ENCODE results near the gene C2CD2. TPM values are rescaled to one million over a fixed set of nuclear protein-coding genes. Genes with fewer than 3 reads are reported as not detected.

Gene C2CD2
- total RNA-seq, 1 donor from 2014 or later, result 15.8 TPM

DNA sequence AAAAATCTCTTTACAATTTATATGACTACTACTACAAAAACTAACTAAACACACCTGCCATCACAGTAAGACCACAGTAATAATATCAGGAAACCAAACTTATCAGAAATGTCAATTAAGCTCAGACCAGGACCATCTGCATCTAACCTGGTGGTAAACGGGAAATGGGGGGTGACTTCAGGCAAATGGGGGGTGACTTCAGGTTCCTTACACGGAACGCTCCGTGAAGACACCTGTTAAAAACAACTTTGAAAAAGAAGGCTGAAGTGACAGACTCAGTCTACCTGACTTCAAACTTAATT, 90.4 kb downstream of the C2CD2 start:
- Histone ChIP-seq H3K36me3 (ENCODE audit: control insufficient read depth, insufficient read depth, low read length) (peaks cover 2% of the 10 kb centered on the region), H3K4me3 (ENCODE audit: low read depth, low read length) (no peak overlapping the region), H3K27me3 (ENCODE audit: control insufficient read depth, insufficient read depth, low read length) (no peaks in the 10 kb centered on the region)
- TF ChIP-seq, protein P1, sequence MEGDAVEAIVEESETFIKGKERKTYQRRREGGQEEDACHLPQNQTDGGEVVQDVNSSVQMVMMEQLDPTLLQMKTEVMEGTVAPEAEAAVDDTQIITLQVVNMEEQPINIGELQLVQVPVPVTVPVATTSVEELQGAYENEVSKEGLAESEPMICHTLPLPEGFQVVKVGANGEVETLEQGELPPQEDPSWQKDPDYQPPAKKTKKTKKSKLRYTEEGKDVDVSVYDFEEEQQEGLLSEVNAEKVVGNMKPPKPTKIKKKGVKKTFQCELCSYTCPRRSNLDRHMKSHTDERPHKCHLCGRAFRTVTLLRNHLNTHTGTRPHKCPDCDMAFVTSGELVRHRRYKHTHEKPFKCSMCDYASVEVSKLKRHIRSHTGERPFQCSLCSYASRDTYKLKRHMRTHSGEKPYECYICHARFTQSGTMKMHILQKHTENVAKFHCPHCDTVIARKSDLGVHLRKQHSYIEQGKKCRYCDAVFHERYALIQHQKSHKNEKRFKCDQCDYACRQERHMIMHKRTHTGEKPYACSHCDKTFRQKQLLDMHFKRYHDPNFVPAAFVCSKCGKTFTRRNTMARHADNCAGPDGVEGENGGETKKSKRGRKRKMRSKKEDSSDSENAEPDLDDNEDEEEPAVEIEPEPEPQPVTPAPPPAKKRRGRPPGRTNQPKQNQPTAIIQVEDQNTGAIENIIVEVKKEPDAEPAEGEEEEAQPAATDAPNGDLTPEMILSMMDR (IDR thresholded peaks at IDR 0.05; ENCODE audit: insufficient read depth, low read length, poor library complexity, severe bottlenecking), result no peak
- DNase-seq (ENCODE audit: low read depth), result no peak

DNA sequence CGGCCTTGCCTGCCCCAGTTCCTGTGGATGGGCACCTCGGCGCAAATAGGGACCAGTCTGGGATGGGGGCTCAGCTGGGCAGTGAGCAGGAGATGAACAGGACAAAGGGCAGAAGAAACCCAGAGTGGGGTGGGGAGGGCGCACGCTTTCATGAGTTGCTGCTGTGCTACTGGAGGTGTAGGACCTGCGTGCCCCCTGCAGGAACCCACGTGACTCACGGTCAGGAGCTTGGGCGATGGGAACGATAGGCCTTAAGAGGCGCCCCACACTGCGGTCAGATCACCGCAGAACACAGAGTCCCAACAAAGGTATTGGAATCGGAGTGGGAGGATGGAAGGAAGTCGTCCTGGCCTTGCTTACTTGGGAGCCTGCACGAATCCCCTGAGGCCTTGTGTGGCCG, 91.8 kb downstream of the C2CD2 start:
- Histone ChIP-seq H3K27me3 (ENCODE audit: control insufficient read depth, insufficient read depth, low read length) (no peaks in the 10 kb centered on the region), H3K36me3 (ENCODE audit: control insufficient read depth, insufficient read depth, low read length) (peaks cover 2% of the 10 kb centered on the region), H3K4me3 (ENCODE audit: low read depth, low read length) (no peak overlapping the region)
- no peak for DNase-seq (ENCODE audit: low read depth)
- TF ChIP-seq, protein P1 (IDR thresholded peaks at IDR 0.05; ENCODE audit: insufficient read depth, low read length, poor library complexity, severe bottlenecking), result peak; percentile 16

DNA sequence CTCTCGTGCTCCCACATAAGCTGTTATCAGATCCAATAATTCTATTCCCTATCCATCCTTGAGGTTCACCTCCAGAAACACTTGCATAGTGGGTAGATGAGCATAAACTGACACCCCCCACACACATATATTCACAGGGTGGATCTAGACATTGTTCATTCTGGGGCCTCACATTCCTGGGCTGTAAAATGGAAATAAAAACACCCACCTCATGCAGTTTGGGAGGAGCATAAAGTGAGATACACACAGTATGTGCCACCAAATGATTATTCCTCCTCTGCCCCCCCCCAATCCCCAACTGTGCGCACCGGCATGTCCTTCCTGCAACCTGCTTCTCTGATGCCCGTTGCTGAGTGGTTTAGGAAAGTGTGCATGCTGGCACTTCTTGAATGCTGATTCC, 92.6 kb downstream of the C2CD2 start:
- Histone ChIP-seq H3K36me3 (ENCODE audit: control insufficient read depth, insufficient read depth, low read length) (peaks cover 2% of the 10 kb centered on the region), H3K27me3 (ENCODE audit: control insufficient read depth, insufficient read depth, low read length) (no peaks in the 10 kb centered on the region), H3K4me3 (ENCODE audit: low read depth, low read length) (no peak overlapping the region)
- TF ChIP-seq, protein P1 (IDR thresholded peaks at IDR 0.05; ENCODE audit: insufficient read depth, low read length, poor library complexity, severe bottlenecking), result no peak
- no peak for DNase-seq (ENCODE audit: low read depth)

DNA sequence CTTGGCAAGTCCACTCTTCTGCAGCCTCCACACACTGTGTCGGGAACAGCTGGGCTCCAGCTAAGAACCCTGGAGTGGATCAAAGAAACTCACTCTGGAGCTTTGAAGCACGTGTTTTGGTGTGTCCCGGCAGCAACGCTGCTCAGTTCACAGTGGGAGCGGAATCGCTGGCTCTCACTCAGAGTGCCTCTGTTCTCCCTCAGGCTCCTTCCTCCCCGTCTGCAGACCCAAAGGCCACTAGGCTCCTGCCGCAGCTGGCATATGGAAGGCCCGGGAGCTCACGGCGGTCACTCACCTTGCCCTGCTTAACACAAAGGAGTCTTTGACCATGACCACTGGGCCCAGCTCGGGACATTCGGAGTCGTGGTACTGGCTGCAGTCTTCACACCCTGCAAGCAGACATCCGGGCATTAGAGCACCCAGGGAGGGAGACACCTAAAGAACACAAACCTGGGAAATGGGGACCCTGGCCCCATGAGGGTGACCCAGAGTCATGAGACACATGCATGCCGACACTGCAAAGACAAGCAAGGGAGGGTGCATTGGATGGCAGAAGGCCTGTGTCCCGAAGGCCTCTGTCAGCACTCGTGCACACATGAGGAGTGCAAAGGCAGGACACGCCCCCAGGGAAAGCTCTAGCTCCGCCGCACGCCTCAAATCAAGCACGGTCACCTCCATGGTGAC, 94.4 kb downstream of the C2CD2 start:
- Histone ChIP-seq H3K27me3 (ENCODE audit: control insufficient read depth, insufficient read depth, low read length) (no peaks in the 10 kb centered on the region), H3K36me3 (ENCODE audit: control insufficient read depth, insufficient read depth, low read length) (peaks cover 2% of the 10 kb centered on the region), H3K4me3 (ENCODE audit: low read depth, low read length) (no peak overlapping the region)
- TF ChIP-seq, protein P1 (IDR thresholded peaks at IDR 0.05; ENCODE audit: insufficient read depth, low read length, poor library complexity, severe bottlenecking), result no peak
- DNase-seq (ENCODE audit: low read depth), result no peak

DNA sequence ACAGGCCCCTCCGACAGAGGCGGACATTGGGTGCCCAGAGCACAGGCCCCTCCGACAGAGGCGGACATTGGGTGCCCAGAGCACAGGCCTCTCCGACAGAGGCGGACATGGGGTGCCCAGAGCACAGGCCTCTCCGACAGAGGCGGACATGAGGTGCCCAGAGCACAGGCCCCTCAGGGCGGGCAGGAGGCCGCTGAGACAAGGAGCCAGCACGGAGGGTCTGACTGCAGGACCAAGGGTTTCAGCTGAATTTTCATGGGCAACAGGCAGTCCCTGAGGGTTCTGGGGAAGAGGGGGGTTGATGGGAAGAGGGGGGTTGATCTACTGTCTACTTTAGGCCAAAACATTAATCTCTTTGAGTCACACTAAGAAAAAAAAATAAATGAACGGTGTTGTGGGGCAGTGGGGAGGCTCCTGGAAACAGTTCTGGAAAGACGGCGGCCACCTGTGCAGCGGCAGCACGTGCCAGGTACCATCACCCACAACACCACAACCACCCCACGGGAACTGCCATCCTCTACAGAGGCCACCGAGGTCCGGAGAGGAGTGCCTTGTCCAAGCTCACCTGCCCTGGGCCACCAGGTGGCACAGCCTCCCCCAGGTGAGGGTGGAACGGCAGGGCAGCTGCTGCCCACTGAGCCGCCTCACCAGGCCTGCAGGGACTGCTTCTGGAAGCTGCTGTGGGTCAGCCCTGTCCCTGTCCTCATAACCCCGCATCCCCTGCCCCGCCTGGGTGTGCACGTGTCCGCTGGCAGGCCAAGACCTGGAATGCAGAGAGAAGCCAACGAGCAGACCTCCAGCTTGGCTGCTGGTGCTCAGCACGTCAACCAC, 95.1 kb downstream of the C2CD2 start:
- Histone ChIP-seq H3K27me3 (ENCODE audit: control insufficient read depth, insufficient read depth, low read length) (no peaks in the 10 kb centered on the region), H3K4me3 (ENCODE audit: low read depth, low read length) (no peak overlapping the region), H3K36me3 (ENCODE audit: control insufficient read depth, insufficient read depth, low read length) (peaks cover 2% of the 10 kb centered on the region)
- no peak for DNase-seq (ENCODE audit: low read depth)
- TF ChIP-seq, protein P1 (IDR thresholded peaks at IDR 0.05; ENCODE audit: insufficient read depth, low read length, poor library complexity, severe bottlenecking), result no peak

Data from kidney epithelial cell (primary cell).